HG03432 (cell line): Measurements from ENCODE around the gene PCDH15.
A peak's percentile ranks its signal among the peaks of the same experiment; 100 is the strongest.

ENCODE experiments used
- ATAC-seq: cut with Tn5 transposase; IDR thresholded peaks from one replicate; pipeline ENCODE4 v1.9.1; 2021; ENCODE audit warnings: mild to moderate bottlenecking, moderate library complexity; ENCODE audit not compliant: unreplicated experiment

PCDH15 gene

DNA sequence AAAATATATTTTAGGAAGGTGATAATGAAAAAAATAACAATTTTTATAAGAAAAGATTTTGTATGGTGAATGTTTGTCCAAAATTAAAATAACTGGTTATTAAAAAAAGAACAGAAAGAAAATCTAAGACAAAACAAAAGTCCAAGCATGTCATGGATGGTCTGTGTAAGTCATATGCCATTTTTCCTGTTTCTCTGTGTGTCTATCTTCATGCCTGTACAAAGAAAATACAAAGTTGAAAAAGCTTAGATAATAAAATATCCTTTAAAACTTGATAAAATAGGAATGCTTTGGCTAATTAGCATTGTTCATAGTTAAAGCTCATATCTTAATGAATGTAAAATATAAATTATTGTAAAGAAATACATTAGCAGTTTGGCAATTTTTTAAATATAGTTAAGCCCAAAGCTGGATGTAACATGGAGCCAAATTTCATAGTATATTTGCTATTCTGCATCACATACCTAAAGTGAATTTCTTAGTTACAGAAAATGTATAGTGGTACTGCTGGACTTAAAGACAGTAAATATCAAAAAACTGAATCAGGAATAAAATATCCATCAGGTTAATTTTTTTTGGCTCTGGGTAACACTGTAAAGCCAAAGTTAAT lies 661.1 kb downstream of the PCDH15 start:
- ATAC-seq: no peak

DNA sequence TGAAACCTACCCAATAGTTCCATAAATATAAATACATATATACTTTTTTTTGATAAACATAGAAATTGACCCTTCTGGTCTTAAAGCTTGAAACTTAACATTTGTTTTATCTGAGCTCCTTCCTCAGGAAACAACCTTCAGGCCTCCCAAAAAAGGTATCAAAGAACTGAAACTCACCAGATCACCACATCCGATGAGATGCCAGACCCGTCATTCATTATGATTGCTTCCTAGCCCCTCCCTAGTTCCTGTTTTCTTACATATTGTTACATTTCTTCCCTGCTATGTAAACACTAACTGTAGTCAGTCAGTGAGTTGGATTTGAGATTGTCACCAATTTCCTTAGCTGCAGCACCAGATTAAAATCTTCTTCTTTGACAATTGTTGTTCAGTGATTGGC lies 663.6 kb downstream of the PCDH15 start:
- ATAC-seq: no peak

- no peak for ATAC-seq
These were observed 667.8 kb downstream of the PCDH15 start for GRCh38 chr10:54133203-54133602.

GRCh38 chr10:54131833-54132232 lies 669.2 kb downstream of the PCDH15 start:
- peak; percentile 83 for ATAC-seq

- ATAC-seq: no peak
These were observed 670.6 kb downstream of the PCDH15 start for GRCh38 chr10:54130394-54130793.

DNA sequence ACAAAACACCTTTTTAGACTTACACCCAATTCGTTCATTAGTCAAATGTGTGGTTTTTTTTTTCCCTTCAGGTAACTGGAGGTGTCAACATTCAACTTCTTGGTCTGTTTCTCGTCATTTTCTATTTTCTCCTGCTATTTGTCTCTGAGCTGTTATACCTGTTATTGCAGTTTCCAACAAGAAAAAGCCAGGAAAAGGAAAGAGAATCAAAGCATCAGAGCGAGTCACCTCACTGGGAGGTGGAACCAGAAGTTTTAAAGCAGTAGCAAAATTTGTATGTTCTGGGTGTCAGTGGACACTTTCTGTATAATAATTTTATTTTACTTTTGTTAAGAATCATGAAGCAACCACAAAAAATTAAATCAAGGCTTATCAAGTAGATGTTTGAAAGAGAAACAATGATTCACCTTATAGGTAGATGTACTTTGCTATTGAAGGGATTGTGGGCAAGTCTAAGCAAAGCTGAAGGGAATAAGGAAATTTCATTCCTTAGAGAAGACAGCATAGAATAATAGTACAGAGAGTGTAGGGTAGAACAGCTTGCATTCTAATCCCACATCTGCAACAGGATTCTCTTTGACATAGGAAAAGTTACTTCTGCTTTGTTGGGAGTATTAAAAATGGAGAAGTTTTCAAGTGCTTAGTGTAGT lies 675.8 kb downstream of the PCDH15 start:
- ATAC-seq: no peak

GRCh38 chr10:54124209-54124885 lies 676.7 kb downstream of the PCDH15 start:
- no peak for ATAC-seq

GRCh38 chr10:54120806-54121205 lies 680.2 kb downstream of the PCDH15 start:
- ATAC-seq: no peak

DNA sequence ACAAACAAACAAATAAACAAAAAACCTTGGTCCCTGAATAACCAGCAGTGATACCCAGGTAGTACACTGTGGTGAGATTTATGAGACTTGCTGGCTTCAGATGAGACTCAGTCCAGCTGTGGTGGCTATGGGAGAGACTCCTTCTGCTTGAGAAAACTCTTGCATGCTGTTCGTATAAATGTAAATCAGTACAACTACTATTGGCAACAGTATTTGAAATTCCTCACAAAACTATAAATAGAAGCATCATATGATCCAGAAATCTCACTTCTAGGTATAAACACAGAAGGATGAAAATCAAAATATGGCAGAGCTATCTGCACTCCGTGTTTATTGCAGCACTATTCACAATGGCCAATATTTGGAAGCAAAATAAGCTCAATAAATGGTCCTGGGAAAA lies 692.1 kb downstream of the PCDH15 start:
- no peak for ATAC-seq

- ATAC-seq: no peak
These were observed 704.1 kb downstream of the PCDH15 start for GRCh38 chr10:54096892-54097291.

DNA sequence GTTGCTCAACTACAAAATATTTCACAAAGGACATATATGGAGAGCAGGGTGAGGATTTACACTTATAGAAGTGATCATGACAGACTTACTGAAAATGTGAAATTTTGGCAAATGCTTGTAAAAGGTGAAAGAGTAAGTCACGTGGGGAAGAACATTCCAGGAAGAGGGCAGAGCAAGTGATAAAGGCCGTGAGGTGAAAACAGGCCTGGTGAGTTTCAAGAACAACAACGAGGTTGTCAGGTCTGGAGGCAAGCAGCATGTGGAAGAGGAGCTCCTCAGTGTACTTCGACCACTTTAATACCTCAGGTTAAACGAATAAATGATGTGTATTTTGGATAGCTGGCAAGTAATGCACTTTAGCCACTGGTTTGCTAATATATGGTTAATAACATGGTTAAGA lies 706.7 kb downstream of the PCDH15 start:
- no peak for ATAC-seq

DNA sequence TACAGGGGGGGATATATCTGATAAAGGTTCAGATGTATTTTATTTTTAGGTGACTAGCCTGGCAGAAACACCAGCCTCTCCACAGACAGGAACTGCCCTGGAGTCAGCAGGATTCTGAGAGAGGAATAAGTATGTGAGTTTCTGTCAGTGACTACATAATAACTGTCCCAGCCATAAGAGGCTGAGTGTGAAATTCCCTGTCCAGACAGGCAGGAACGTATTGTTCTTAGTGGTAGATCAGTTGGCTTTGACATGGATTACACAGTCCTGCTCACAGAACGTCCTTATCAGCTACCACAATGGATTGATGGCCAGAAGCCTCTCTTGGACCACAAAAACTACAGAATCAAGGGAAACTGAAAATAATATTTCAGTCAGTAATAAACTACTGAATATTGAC lies 709.8 kb downstream of the PCDH15 start:
- ATAC-seq: no peak

DNA sequence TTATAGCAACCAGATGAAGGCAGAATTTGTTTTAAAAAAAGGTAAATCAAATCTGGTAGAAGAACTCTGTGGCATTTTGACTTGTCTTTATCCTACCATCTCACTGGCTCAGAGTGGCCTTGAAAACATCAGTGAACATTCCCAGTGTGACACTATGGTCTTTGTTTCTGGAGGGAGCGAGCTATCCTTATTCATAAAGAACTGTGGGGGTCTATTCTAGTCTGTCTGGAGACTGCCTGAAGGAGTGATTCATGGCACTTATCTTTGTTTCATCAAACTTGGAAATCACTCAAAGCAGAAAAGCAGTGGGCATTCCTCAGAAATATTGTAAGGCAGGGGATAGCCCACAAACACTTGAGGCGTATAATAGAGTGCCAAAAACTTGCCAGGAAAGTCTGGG lies 719.1 kb downstream of the PCDH15 start:
- ATAC-seq: no peak

DNA sequence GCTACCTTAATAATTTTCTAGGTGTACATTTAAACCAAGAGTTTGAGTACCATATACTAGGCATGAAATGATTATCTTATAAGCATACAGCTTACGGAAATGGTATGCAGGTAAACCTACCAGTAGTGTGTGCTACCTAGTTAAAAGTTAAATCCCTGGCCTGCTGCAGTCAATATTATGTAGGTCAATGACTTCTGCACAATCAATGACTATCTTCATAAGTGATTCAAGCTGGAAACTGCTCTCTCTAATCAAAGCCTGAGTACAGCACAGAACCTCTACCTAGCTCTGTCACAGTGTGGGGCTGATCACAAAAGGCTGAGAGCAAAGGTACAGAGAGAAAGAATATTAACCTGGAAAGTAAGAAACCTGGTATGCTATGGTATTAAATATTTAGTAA lies 733.7 kb downstream of the PCDH15 start:
- no peak for ATAC-seq

- no peak for ATAC-seq
These were observed 734.4 kb downstream of the PCDH15 start for GRCh38 chr10:54066646-54067045.

GRCh38 chr10:54065106-54065505 lies 735.9 kb downstream of the PCDH15 start:
- no peak for ATAC-seq

- no peak for ATAC-seq
These were observed 736.8 kb downstream of the PCDH15 start for GRCh38 chr10:54064215-54064614.

DNA sequence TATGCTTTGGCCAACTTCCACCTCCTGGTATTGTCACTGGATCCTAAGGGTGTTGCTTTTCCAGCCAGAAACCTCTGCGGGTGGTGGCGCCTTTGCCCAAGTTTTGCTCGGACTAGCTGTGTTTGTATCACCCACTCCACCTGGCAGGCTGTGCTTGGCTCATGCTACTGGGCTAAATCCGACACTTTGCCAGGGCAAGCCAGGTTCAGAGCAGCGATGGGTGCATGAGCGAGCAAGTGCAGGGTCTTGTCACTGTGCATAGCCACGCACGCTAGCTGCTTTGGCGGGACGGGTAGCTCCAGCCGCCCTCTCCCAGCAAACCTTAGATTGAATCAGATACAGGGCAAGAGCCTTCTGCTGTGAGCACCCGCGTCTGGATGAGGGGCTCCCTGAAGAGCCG lies 737.5 kb downstream of the PCDH15 start:
- no peak for ATAC-seq

DNA sequence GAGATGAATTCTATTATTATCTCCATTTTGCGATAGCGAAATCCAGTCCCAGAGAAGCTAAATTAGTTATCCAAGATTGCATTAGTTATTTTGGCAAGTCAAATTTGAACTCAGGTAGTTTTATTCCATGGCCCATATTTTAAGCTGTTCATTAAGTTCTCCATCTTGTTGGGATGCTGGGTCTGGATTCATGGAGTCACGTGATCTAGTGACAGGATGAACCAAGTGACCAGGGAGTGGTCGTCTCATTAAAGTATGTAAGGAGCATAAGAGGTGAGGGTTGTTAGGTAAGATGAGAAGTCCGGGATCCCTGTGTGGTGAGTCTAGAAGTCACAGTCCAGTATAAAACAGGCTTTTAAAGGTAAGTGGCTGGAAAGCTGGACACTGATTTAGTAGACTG lies 740.5 kb downstream of the PCDH15 start:
- no peak for ATAC-seq

DNA sequence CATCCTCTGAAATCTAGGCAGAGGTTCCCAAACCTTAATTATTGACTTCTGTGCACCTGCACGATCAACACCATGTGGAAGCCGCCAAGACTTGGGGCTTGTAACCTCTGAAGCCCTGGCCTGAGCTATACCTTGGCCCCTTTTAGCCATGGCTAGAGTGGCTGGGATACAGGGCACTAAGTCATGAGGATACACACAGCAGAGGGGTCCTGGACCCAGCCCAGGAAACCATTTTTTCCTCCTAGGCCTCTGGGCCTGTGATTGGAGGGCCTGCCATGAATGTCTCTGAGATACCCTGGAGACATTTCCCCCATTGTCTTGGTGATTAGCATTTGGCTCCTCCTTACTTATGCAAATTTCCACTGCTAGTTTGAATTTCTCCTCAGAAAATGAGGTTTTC lies 743.7 kb downstream of the PCDH15 start:
- ATAC-seq: no peak

DNA sequence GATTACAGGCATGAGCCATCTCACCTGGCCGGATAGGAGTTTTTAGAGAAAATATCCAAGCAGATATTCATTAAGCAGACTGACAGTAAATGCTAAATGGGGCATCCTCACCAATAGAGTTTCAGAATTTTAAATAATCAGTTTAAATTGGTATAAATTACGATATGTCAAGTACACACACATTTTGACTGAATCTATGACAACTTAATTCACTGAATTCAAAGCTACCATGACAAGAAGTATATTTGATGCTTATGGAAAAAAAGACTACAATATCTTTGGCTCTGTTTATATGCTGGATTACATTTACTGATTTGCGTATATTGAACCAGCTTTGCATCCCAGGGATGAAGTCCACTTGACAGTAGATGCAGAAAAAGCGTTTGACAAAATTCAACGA lies 774.7 kb downstream of the PCDH15 start:
- ATAC-seq: no peak

- no peak for ATAC-seq
These were observed 789.9 kb downstream of the PCDH15 start for GRCh38 chr10:54011117-54011516.
